CD14-positive monocyte (primary cell): ENCODE measurements around the gene MR1. TPM values are rescaled to one million over a fixed set of nuclear protein-coding genes. Genes with fewer than 3 reads are reported as not detected.

Source experiments
- DNase-seq, 3 donors: peaks; one replicate each; pipeline ENCODE4 v3.0.0-alpha.2; 2011 to 2022
- H2AFZ ChIP-seq: 2 replicates; pipeline ENCODE4 v1.6.0; 2012; ENCODE audit warnings: mild to moderate bottlenecking, low read depth, low read length, inconsistent platforms; ENCODE audit not compliant: insufficient read depth, poor library complexity, severe bottlenecking
- H3K27ac ChIP-seq, 2 donors: 1 replicate in 1 of 2; 2 replicates in 1 of 2; pipeline ENCODE4 v1.5.1; 2012 to 2013; ENCODE audit warnings: low read length in 2 of 2, control low read depth in 1 of 2, inconsistent platforms in 1 of 2, low read depth in 1 of 2, mild to moderate bottlenecking in 1 of 2
- H3K27me3 ChIP-seq, 2 donors: one replicate each; pipeline versions ENCODE4 v1.6.0 to v1.6.1; 2011 to 2013; ENCODE audit warnings: low read length in 2 of 2; ENCODE audit not compliant: control insufficient read depth in 2 of 2, insufficient read depth in 2 of 2
- H3K36me3 ChIP-seq, 2 donors: replicated peaks in 1 of 2; 1 replicate in 1 of 2; 2 replicates in 1 of 2; pipeline versions ENCODE4 v1.5.1 to v1.6.1; 2012 to 2013; ENCODE audit warnings: low read length in 2 of 2, control low read depth in 1 of 2, inconsistent platforms in 1 of 2, mild to moderate bottlenecking in 1 of 2; ENCODE audit not compliant: insufficient read depth in 2 of 2, control insufficient read depth in 1 of 2
- H3K4me1 ChIP-seq, 2 donors: 1 replicate in 1 of 2; 2 replicates in 1 of 2; pipeline versions ENCODE4 v1.5.1 to v1.6.1; 2012 to 2013; ENCODE audit warnings: low read length in 2 of 2, control low read depth in 1 of 2, inconsistent platforms in 1 of 2, mild to moderate bottlenecking in 1 of 2, moderate library complexity in 1 of 2; ENCODE audit not compliant: insufficient read depth in 2 of 2, control insufficient read depth in 1 of 2
- H3K4me2 ChIP-seq: replicated peaks from 2 replicates; pipeline ENCODE3; 2012; ENCODE audit warnings: low read length, moderate library complexity, mild to moderate bottlenecking; ENCODE audit not compliant: poor library complexity, severe bottlenecking; ENCODE audit errors: extremely low read depth
- H3K4me3 ChIP-seq, 3 experiments: fragments of 200-600 bp in 1 of 3; sonication (generic) in 1 of 3; replicated peaks in 1 of 3; 1 replicate in 2 of 3; 2 replicates in 1 of 3; pipeline ENCODE4 v1.5.1; 2011 to 2013; ENCODE audit warnings: low read length in 3 of 3, mild to moderate bottlenecking in 3 of 3, control low read depth in 2 of 3, low read depth in 2 of 3, inconsistent platforms in 1 of 3, moderate library complexity in 1 of 3
- H3K79me2 ChIP-seq: 2 replicates; pipeline ENCODE4 v1.6.0; 2012; ENCODE audit warnings: mild to moderate bottlenecking, control low read depth, inconsistent platforms, low read length, moderate library complexity; ENCODE audit not compliant: insufficient read depth
- H3K9ac ChIP-seq: 2 replicates; pipeline ENCODE4 v1.6.0; 2017; ENCODE audit warnings: low read length, mild to moderate bottlenecking; ENCODE audit not compliant: insufficient read depth, poor library complexity, severe bottlenecking
- H3K9me3 ChIP-seq, 2 donors: replicated peaks in 1 of 2; 1 replicate in 1 of 2; 2 replicates in 1 of 2; pipeline versions ENCODE4 v1.5.1 to v1.6.1; 2012 to 2013; ENCODE audit warnings: low read length in 2 of 2, control low read depth in 1 of 2; ENCODE audit not compliant: control insufficient read depth in 1 of 2, insufficient read depth in 1 of 2
- H4K20me1 ChIP-seq: 2 replicates; pipeline ENCODE4 v1.6.0; 2012; ENCODE audit warnings: mild to moderate bottlenecking, low read length, control low read depth, moderate library complexity; ENCODE audit not compliant: insufficient read depth
- H3K27ac Mint-ChIP-seq, 7 donors: one replicate each; pipeline ENCODE4 v1.8.0; 2020; ENCODE audit warnings: mild to moderate bottlenecking in 7 of 7, mixed read lengths in 7 of 7, moderate library complexity in 6 of 7, inconsistent platforms in 2 of 7
- H3K27me3 Mint-ChIP-seq, 3 donors: one replicate each; pipeline ENCODE4 v1.8.0; 2021 to 2022; ENCODE audit warnings: low read depth in 3 of 3, mild to moderate bottlenecking in 3 of 3, mixed read lengths in 3 of 3, moderate library complexity in 3 of 3, inconsistent platforms in 1 of 3
- H3K36me3 Mint-ChIP-seq, 2 donors: one replicate each; pipeline ENCODE4 v1.8.0; 2020; ENCODE audit warnings: mixed read lengths in 2 of 2, inconsistent platforms in 1 of 2, mild to moderate bottlenecking in 1 of 2
- H3K4me1 Mint-ChIP-seq: one replicate; pipeline ENCODE4 v1.8.0; 2020; ENCODE audit warnings: mild to moderate bottlenecking, mixed read lengths
- H3K4me3 Mint-ChIP-seq, 2 donors: one replicate each; pipeline ENCODE4 v1.8.0; 2020; ENCODE audit warnings: mild to moderate bottlenecking in 2 of 2, mixed read lengths in 2 of 2, moderate library complexity in 1 of 2
- H3K9me3 Mint-ChIP-seq, 7 donors: one replicate each; pipeline ENCODE4 v1.8.0; 2020 to 2022; ENCODE audit warnings: mixed read lengths in 7 of 7, mild to moderate bottlenecking in 6 of 7, moderate library complexity in 6 of 7, inconsistent platforms in 2 of 7
- CTCF ChIP-seq: fragments of 200-600 bp; IDR thresholded peaks from one replicate; pipeline ENCODE4 v1.8.0; 2022; ENCODE audit warnings: antibody characterized with exemption, mild to moderate bottlenecking
- WGBS: methylation state at CpG from one replicate; pipeline ENCODE4 v1.1.5; 2013; ENCODE audit warnings: missing lambda C conversion rate; ENCODE audit not compliant: insufficient coverage; 5-methylcytosine and 5-hydroxymethylcytosine counted together
- intact Hi-C, 2 donors: fragments of 100-400 bp; cut with micrococcal nuclease; formaldehyde crosslinking; loops; one replicate each; pipeline versions ENCODE4 v1.15.0 to v1.15.1; 2023
- polyA plus RNA-seq, 3 donors: library from polyadenylated mRNA; depleted of rRNA in 1 of 3; unstranded in 2 of 3; stranded (reverse) in 1 of 3; fragments of 300-500 nt in 2 of 3; fragments of >200 nt in 1 of 3; fragmentation: Illumina TruSeq in 2 of 3; gene quantifications; 1 replicate in 2 of 3; 2 replicates in 1 of 3; pipeline ENCODE4 v1.2.3, GENCODE V29; 2012 to 2021

The MR1 gene
- polyA plus RNA-seq, 3 donors: 17.7 to 46.9 (median 40.9) TPM

DNA sequence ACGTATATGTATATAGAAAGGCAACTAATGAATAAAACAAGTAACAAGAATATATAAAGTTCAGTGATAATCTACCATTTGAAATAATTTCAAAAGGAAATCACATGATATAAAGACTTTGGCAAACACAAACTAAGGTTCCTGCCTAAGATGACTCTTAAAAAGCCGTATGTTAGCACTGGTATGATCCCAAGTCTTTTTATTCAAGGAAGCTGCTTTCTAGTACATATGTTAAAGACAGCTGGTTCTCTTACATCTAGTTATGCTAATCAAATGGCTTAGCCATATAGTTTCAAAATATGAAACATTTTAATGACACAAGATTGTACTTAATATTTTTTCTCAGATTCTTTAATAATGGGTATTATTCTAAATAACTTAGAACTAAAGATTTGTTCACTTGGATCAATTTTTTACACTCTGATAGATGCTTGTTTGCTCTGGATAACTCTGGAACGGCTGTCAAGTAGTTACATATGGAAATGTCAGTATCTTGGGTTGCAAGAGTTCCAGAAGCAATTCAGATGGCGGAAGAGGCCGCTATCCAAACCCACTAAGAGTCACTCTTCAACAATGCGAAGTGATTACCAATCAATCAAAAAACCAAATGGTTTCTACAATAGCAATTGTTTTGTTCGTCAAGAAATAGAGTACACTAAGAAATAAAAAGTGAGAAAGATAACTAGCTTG is 32.5 kb upstream of the MR1 start:
- no peak for TF ChIP-seq CTCF
- H3K9ac ChIP-seq: no peak overlapping the region
- H2AFZ ChIP-seq: no peak overlapping the region
- H3K36me3 ChIP-seq: peaks cover 57 to 96% of the 10 kb centered on the region in 2 donors
- WGBS: no CpG with 5 or more reads among the region's 7 CpGs
- H4K20me1 ChIP-seq: peaks cover 97% of the 10 kb centered on the region
- H3K4me2 ChIP-seq: no peak overlapping the region
- Mint-ChIP-seq H3K4me3 (no peak overlapping the region), H3K27ac (no peak overlapping the region), H3K27me3 (no peaks in the 10 kb centered on the region), H3K36me3 (peaks cover 70 to 77% of the 10 kb centered on the region in 2 donors), H3K9me3 (no peaks in the 10 kb centered on the region), H3K4me1 (peaks cover 2% of the 10 kb centered on the region)
- no peak for DNase-seq
- intact Hi-C loops: no loop called here
- H3K27me3 ChIP-seq: no peaks in the 10 kb centered on the region
- peaks cover 16% of the 10 kb centered on the region for H3K79me2 ChIP-seq
- H3K4me3 ChIP-seq: no peak overlapping the region
- H3K27ac ChIP-seq: no peak overlapping the region
- H3K9me3 ChIP-seq: no peaks in the 10 kb centered on the region
- no peaks in the 10 kb centered on the region for H3K4me1 ChIP-seq

DNA sequence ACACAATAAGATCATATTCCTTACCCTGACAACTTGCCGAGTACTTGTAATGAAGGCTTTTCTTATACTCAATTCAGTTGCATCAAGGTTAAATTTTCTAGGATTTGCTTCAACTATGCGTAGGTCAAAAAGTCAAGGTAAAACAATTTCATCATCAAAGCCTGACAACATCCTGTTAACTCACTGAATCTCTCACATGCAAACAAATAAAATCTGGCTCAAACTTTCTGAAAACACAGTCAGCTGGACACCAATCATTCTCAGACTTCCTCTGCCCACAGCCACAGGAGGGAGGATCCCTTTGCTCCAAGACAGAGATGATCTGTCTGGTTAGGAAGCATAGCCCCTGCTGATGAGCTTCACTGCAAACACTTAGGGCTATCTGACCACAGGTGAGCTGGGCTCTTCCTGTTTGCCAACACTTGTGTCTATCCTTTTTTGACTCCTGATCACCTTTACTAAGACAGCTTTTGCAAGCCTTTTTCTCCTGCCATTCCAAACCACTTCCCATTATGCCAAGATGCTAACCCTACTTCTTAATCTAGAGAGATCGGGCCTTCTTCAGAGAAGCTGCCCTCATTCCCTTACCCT is 31.1 kb upstream of the MR1 start:
- Mint-ChIP-seq H3K27me3 (no peaks in the 10 kb centered on the region), H3K27ac (peak overlapping the region in 1 of 7 donors; percentile 1), H3K9me3 (no peaks in the 10 kb centered on the region), H3K4me1 (peaks cover 2% of the 10 kb centered on the region), H3K4me3 (no peak overlapping the region), H3K36me3 (peaks cover 65 to 71% of the 10 kb centered on the region in 2 donors)
- no peak overlapping the region for H3K9ac ChIP-seq
- no peaks in the 10 kb centered on the region for H3K9me3 ChIP-seq
- TF ChIP-seq CTCF: no peak
- H3K4me1 ChIP-seq: no peaks in the 10 kb centered on the region
- H3K36me3 ChIP-seq: peaks cover 53 to 82% of the 10 kb centered on the region in 2 donors
- WGBS: 100% methylated on average over 1 of the region's 3 CpGs
- no peaks in the 10 kb centered on the region for H3K27me3 ChIP-seq
- no peak overlapping the region for H3K4me2 ChIP-seq
- no peak overlapping the region for H3K4me3 ChIP-seq
- no peak for DNase-seq
- no peak overlapping the region for H3K27ac ChIP-seq
- intact Hi-C loops: no loop called here
- H4K20me1 ChIP-seq: peaks cover 97% of the 10 kb centered on the region
- H3K79me2 ChIP-seq: peaks cover 30% of the 10 kb centered on the region
- H2AFZ ChIP-seq: no peak overlapping the region
